Small intestine (tissue), 7 donors: Measurements from ENCODE around the gene SLC9A5. TPM values are rescaled to one million over a fixed set of nuclear protein-coding genes. Genes with fewer than 3 reads are reported as not detected.

Experiments
- DNase-seq, 2 donors: peaks; one replicate each; pipeline versions ENCODE4 v3.0.0 to v3.0.0-alpha.2; 2013
- FAIRE-seq: peaks from 2 replicates; lab custom pipeline; 2012; peaks lifted over from hg19 to GRCh38; lab: Jason Lieb, UNC
- H3K27ac ChIP-seq, 3 donors: one replicate each; pipeline ENCODE4 v1.5.1; 2013; ENCODE audit warnings: low read length in 2 of 3, mild to moderate bottlenecking in 2 of 3, control low read depth in 1 of 3, inconsistent platforms in 1 of 3, low read depth in 1 of 3, moderate library complexity in 1 of 3
- H3K27me3 ChIP-seq, 3 donors: one replicate each; pipeline ENCODE4 v1.6.1; 2013; ENCODE audit warnings: low read length in 3 of 3, inconsistent platforms in 1 of 3; ENCODE audit not compliant: control insufficient read depth in 3 of 3, insufficient read depth in 3 of 3
- H3K36me3 ChIP-seq, 3 donors: one replicate each; pipeline ENCODE4 v1.6.1; 2013; ENCODE audit warnings: low read length in 3 of 3, inconsistent platforms in 1 of 3, low read depth in 1 of 3, mild to moderate bottlenecking in 1 of 3, moderate library complexity in 1 of 3; ENCODE audit not compliant: control insufficient read depth in 3 of 3, insufficient read depth in 2 of 3
- H3K4me1 ChIP-seq, 3 donors: one replicate each; pipeline ENCODE4 v1.6.1; 2013; ENCODE audit warnings: low read length in 2 of 3, inconsistent platforms in 1 of 3, low read depth in 1 of 3, mild to moderate bottlenecking in 1 of 3, moderate library complexity in 1 of 3; ENCODE audit not compliant: control insufficient read depth in 3 of 3, insufficient read depth in 2 of 3
- H3K4me3 ChIP-seq, 3 donors: one replicate each; pipeline ENCODE4 v1.5.1; 2013; ENCODE audit warnings: low read length in 3 of 3, control low read depth in 1 of 3, inconsistent platforms in 1 of 3, low read depth in 1 of 3, mild to moderate bottlenecking in 1 of 3, moderate library complexity in 1 of 3
- H3K9me3 ChIP-seq, 2 donors: one replicate each; pipeline ENCODE4 v1.6.1; 2013; ENCODE audit warnings: low read depth in 1 of 2, low read length in 1 of 2; ENCODE audit not compliant: control insufficient read depth in 2 of 2, insufficient read depth in 1 of 2
- WGBS, 3 donors: extraction: QIAGEN DNeasy Blood & Tissue Kit; methylation state at CpG; one replicate each; pipeline ENCODE4 v1.1.7; 2013; 5-methylcytosine and 5-hydroxymethylcytosine counted together
- polyA plus RNA-seq, 4 donors: library from polyadenylated mRNA; stranded (reverse) in 3 of 4; unstranded in 1 of 4; fragments of 200-250 nt in 3 of 4; fragments of 120-200 nt in 1 of 4; gene quantifications; one replicate each; pipeline versions ENCODE4 v1.2.1 to v1.2.3, GENCODE V29; 2013
- donor health status: healthy with polysubstance abuse.
- donor health status: control.
- donor health status: control.
- donor health status: Bipolar disorder and iron deficiency.
- donor health status: healthy.

The SLC9A5 gene
- polyA plus RNA-seq, 4 donors = 0.39 to 0.78 (median 0.54) TPM; not detected in 1

DNA sequence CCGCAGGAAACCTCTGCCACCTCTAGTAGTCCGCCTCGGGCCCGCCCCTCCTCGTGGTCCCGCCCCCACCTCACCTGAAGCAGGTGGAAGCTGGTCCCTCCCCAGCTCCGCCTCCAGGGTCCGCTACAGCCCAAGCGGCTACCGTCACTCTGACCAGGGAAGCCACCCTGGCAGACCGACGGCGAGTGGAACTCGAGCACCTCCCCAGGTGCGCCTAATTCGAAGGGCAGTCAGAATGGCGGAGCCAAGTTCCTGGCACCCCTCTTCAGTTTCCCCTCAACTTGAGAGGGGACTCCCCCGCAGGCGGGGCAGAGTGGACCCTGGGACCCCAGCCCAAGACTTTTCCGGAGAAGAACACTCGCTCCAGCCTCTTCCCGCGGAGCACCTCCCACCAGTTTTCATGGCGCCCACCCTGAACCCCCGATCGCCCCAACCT is 2.0 kb upstream of the SLC9A5 start:
- Histone ChIP-seq H3K27ac (peak overlapping the region; percentile 59 to 86 (median 60)), H3K27me3 (peaks cover 0 to 30% (median 3%) of the 10 kb centered on the region in 3 donors), H3K36me3 (peaks cover 0 to 9% (median 0%) of the 10 kb centered on the region in 3 donors), H3K9me3 (no peaks in the 10 kb centered on the region), H3K4me1 (peaks cover 2 to 27% (median 5%) of the 10 kb centered on the region in 3 donors), H3K4me3 (peak overlapping the region; percentile 73 to 88 (median 78))
- 0 to 1% (median 0%) methylated on average over 25 to 26 of the region's 26 CpGs for WGBS, 3 donors
- no peak for FAIRE-seq
- peak; percentile 87 to 88 for DNase-seq

DNA sequence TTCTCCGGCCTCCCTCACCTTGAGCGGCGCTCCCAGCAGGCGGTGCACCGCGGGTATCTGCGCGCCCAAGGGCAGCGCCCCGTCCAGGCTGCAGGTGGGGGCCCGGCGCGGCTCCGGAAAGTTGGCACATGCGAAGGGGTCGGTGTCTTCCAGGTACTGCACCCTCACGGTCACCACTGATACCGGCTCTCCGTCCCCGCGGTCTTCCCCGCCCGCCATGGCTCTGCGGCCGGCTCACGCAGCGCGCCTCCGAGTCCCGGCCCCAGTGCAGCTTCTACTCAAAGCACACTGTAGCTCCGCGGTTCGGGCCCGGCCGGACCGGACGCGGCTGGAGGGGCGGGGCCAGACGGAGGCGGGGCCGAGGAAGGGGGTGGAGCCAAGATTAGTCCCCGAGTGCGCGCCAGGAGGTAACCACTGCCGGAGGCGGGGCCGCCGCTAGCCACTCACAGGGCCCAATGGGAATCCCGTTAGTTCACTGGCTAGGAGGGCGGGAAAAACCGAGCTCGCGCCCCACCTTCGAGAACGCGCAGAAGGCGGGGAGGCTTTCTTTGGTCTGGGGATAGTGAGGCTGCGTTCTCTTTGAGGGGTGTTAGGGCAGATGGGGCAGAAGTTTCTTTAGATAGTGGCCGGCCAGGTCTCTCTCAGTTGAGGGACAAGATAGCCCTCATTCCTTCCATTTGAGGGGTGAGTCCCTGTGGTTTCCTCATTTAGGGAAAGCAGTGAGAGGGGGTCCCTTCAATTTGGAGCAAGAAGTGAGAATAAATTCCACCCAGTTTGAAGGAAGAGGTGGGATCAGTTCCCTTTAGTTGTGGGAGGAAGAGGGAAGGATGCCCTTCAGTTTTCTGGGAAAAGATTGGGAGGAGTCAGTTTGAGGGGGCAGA is 1.3 kb upstream of the SLC9A5 start, which contains the start of gene FHOD1:
Gene FHOD1 (minus strand): TSS at position 290 of the 881 bp plus-strand sequence. CDS start 71 bp downstream, at position 219.
- H3K36me3 ChIP-seq = peaks cover 0 to 6% (median 0%) of the 10 kb centered on the region in 3 donors
- WGBS, 3 donors = 0% methylated on average over 58 to 60 of the region's 60 CpGs
- peaks cover 0 to 30% (median 3%) of the 10 kb centered on the region in 3 donors for H3K27me3 ChIP-seq
- DNase-seq = peak; percentile 96
- H3K9me3 ChIP-seq = no peaks in the 10 kb centered on the region
- no peak for FAIRE-seq
- H3K27ac ChIP-seq = peak within 1 kb of the TSS; percentile 59 to 86 (median 60)
- peak within 1 kb of the TSS; percentile 73 to 88 (median 78) for H3K4me3 ChIP-seq
- H3K4me1 ChIP-seq = peaks cover under 1 to 22% (median 5%) of the 10 kb centered on the region in 3 donors

DNA sequence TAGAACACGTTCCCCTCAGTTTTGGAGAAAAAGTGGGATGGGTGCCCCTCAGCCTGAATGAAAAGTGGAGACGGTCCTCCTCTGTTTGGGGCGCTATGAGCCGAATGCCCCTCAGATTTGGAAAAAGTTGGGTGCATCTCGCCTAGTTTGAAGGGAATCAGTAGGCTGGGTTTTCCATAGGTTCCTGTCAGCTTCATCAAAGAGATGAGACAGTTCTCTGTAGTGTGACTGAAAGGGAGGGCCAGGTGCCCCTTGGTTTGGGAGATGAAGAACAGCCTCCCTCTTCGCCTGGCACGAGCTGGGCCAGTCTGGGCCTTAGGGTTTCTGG is 742 bp upstream of the SLC9A5 start:
- H3K4me3 ChIP-seq = peak overlapping the region; percentile 21 to 78 (median 35)
- DNase-seq = no peak

DNA sequence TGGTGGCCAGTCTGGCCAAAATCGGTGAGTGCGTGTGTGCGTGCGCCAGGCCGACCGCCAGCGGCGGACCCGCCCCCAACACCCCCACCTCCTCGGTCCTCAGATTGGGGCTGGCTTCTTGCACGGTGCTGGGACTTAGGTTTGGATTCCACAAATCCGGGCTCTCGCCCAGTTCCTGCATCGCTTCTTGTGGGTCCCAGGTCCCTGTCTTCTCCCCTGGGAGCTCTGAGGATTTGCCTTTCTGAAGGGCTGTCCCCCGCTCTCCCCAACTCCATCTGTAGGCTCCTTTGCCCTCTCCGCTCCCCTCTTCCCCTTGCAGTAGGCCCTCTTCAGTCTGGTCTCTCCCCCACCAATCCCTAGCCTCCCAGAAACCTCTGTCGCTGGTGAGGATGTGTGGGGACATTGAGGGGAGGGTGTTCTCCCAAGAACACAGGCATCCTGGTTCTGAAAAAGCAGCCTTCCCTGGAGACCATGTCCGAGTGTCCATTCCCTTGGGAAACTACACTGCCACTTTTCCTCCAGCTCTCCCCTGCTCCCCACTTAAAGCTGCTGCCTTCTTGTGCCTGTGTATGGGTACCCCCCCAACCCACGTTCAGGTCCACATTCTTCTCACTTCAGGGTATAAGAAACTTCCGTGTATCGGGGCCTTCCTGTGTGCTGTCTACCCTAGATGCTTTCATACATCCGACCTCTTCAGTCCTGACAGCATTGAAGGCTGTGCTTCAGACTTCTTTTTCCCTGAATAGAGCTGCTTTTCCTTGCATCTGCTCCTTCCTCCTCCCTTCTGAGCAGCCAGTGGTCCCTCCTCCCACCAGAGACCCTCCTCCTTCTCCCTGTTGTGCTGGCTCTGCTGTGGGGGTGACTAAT is 632 bp downstream of the SLC9A5 start:
- Histone ChIP-seq H3K9me3 (no peaks in the 10 kb centered on the region), H3K27me3 (peaks cover 0 to 33% (median 3%) of the 10 kb centered on the region in 3 donors), H3K27ac (no peak overlapping the region), H3K4me1 (peaks cover 0 to 22% (median 0%) of the 10 kb centered on the region in 3 donors), H3K4me3 (peak overlapping the region in 2 of 3 donors; percentile 34 to 35), H3K36me3 (peaks cover 0 to 3% (median 0%) of the 10 kb centered on the region in 3 donors)
- FAIRE-seq (no peak), DNase-seq (no peak)
- 20 to 24% (median 21%) methylated on average over 16 to 22 of the region's 22 CpGs for WGBS, 3 donors

More for the DNA sequence above, 742 bp upstream of the SLC9A5 start:
- Histone ChIP-seq H3K4me1 (peaks cover 0 to 22% (median 5%) of the 10 kb centered on the region in 3 donors), H3K27me3 (peaks cover 0 to 33% (median 3%) of the 10 kb centered on the region in 3 donors), H3K36me3 (peaks cover 0 to 7% (median 0%) of the 10 kb centered on the region in 3 donors), H3K27ac (no peak overlapping the region), H3K9me3 (no peaks in the 10 kb centered on the region)
- 7 to 11% (median 7%) methylated on average over 7 of the region's 7 CpGs for WGBS, 3 donors
- FAIRE-seq = no peak

DNA sequence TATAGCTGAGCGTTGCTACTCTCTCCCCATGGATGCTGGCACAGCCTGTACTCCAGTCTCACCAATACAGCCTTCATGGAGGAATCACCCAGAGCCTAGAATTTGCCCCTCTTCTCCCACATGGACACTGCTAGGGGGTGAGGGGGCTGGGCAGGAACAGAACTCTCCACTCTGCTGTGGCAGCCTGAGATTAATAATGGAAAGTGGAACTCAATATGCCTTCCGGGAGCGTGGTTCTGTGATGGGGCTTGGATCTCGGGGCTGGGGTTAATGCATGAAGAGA is 1.2 kb downstream of the SLC9A5 start:
- Histone ChIP-seq H3K9me3 (no peaks in the 10 kb centered on the region), H3K4me3 (no peak overlapping the region), H3K36me3 (peaks cover 0 to 3% (median 0%) of the 10 kb centered on the region in 3 donors), H3K4me1 (peaks cover 0 to 22% (median 0%) of the 10 kb centered on the region in 3 donors), H3K27me3 (peaks cover 0 to 33% (median 3%) of the 10 kb centered on the region in 3 donors), H3K27ac (no peak overlapping the region)
- DNase-seq = no peak
- no peak for FAIRE-seq
- 61 to 74% (median 62%) methylated on average over 4 of the region's 4 CpGs for WGBS, 3 donors

DNA sequence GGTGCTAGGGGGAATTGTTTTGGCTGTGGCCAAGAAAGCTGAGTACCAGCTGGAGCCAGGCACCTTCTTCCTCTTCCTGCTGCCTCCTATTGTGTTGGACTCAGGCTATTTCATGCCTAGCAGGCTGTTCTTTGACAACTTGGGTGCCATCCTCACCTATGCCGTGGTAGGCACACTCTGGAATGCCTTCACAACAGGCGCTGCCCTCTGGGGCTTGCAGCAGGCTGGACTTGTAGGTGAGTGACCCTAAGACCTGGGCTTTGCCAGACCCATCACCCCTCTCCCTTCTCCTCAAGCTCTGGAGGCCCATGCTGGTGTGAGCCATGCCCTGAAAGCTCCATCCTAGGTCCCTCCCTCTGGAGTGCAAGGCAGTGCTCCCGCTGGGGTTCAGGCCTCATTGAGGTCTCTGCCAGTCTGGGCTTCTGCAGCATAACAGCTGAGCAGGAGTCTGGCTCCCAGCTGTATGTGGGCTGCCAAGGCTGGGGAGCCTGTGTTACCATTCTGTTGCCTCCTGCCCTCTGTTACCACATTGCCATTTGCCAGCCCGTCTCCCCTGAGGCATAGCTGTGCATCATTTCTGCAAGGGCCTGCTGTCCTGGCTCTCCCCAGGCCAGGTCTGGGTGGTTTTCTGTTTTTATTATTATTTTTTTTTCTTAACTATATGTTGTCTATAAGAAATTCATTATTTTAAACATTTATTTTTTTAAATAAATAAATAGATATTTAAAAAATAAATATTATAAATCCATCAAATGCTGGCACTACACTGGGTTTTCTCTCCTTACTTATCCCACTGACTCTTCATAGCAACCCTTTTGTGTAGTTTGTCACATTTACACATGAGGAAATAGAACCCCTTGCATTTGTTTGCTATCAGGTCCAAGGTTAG is 4.1 kb downstream of the SLC9A5 start:
- 92 to 99% (median 92%) methylated on average over 4 of the region's 4 CpGs for WGBS, 3 donors
- Histone ChIP-seq H3K27ac (no peak overlapping the region), H3K4me3 (no peak overlapping the region), H3K4me1 (peaks cover 0 to 12% (median 0%) of the 10 kb centered on the region in 3 donors), H3K9me3 (no peaks in the 10 kb centered on the region), H3K36me3 (peaks cover 0 to 3% (median 0%) of the 10 kb centered on the region in 3 donors), H3K27me3 (peaks cover 0 to 32% (median 3%) of the 10 kb centered on the region in 3 donors)
- FAIRE-seq = no peak
- no peak for DNase-seq

DNA sequence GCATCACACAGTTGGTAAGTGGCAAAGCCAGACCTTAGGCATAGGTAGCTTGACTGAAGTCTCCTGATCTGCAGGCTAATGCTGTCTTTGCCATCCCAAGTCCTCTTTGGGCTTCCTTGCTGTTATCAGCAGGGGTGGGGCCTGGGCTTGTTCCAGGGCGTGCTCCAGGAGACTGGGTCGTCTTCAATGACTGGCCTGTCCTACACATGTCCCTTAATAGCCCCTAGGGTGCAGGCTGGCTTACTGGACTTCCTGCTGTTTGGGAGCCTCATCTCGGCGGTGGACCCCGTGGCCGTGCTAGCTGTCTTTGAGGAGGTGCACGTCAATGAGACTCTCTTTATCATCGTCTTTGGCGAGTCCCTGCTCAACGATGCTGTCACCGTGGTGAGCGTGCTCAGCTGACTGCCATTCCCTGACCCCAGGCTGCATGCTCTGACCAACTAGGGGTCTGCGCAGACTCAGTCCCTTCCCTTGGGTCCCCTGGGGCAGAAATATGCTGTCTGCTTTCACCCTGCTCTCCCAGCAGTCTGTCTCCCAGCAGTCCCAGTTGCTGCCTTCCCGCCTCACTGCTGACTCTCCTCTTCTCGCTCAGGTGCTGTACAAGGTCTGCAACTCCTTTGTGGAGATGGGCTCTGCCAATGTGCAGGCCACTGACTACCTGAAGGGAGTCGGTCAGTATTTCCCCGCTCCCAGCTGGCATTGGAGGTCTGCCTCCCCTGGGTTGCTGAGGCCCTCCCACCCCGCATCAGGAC is 6.2 kb downstream of the SLC9A5 start:
- Histone ChIP-seq H3K36me3 (peaks cover 0 to 3% (median 0%) of the 10 kb centered on the region in 3 donors), H3K9me3 (no peaks in the 10 kb centered on the region), H3K27ac (no peak overlapping the region), H3K27me3 (peaks cover 0 to 11% (median 0%) of the 10 kb centered on the region in 3 donors), H3K4me1 (no peaks in the 10 kb centered on the region), H3K4me3 (no peak overlapping the region)
- FAIRE-seq = no peak
- peak in 1 of 2 donors; percentile 40 for DNase-seq
- 55 to 82% (median 73%) methylated on average over 18 of the region's 18 CpGs for WGBS, 3 donors
